ENCODE data around the gene ANO8.
A peak's percentile ranks its signal among the peaks of the same experiment; 100 is the strongest.

Gene ANO8

GRCh38 chr19:17328517-17329365 is 5.9 kb downstream of the ANO8 start:
- peak; percentile 79 for DNase-seq

- DNase-seq = peak; percentile 82
These were observed 6.8 kb downstream of the ANO8 start for GRCh38 chr19:17327654-17328516.

GRCh38 chr19:17327068-17327653 is 7.5 kb downstream of the ANO8 start:
- no peak for DNase-seq

- no peak for DNase-seq
These were observed 8.1 kb downstream of the ANO8 start for GRCh38 chr19:17326595-17326966.

GRCh38 chr19:17325881-17326594 is 8.6 kb downstream of the ANO8 start:
- no peak for DNase-seq

GRCh38 chr19:17325133-17325532 is 9.5 kb downstream of the ANO8 start:
- no peak for DNase-seq

GRCh38 chr19:17324357-17325114 is 10.1 kb downstream of the ANO8 start:
- DNase-seq = no peak

- DNase-seq = no peak
These were observed 10.7 kb downstream of the ANO8 start for GRCh38 chr19:17323964-17324332.

- DNase-seq = no peak
These were observed 11.2 kb downstream of the ANO8 start for GRCh38 chr19:17323300-17323963.

- DNase-seq = no peak
These were observed 11.8 kb downstream of the ANO8 start for GRCh38 chr19:17322854-17323253.

GRCh38 chr19:17321655-17322489 is 12.8 kb downstream of the ANO8 start:
- DNase-seq = no peak

GRCh38 chr19:17320435-17320834 is 14.2 kb downstream of the ANO8 start:
- no peak for DNase-seq

- no peak for DNase-seq
These were observed 15.0 kb downstream of the ANO8 start for GRCh38 chr19:17319473-17320238.

GRCh38 chr19:17318966-17319365 is 15.7 kb downstream of the ANO8 start:
- no peak for DNase-seq

- no peak for DNase-seq
These were observed 20.6 kb downstream of the ANO8 start for GRCh38 chr19:17314007-17314593.

- DNase-seq = no peak
These were observed 22.2 kb downstream of the ANO8 start for GRCh38 chr19:17312189-17313113.

GRCh38 chr19:17311455-17312188 is 23.0 kb downstream of the ANO8 start:
- no peak for DNase-seq
